ENCODE measurements around the gene HHAT.

DNA sequence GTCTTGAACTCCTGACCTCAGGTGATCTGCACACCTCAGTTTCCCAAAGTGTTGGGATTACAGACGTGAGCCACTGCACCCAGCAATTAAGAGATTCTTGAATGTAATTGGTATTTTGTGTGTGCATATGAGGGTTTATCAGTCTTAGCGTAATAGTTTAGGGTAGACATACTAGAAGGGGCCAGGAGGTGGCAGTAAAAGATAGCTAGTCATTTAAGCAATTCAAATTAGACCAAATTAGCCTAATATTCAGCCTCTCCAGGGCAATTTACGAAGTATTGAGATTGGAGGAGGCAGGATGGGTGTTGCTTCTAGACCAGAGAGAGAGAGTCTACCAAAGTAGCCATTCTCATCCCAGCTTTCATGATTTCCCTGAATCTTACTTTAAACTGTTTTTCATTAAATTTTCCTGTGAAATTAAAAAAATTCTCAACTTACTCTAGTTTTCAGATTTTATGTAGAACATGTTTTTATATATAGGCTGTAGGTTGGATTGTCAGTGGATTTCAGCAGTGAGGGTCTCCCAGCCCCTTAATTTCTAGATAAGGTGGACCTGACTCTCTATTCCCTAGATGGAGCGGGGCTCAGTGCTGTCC, 119.7 kb downstream of the HHAT start:
- peak; percentile 80 for TF ChIP-seq CTCF (conservative IDR thresholded peaks at IDR 0.05)
- no peak for TF ChIP-seq ZFX (IDR thresholded peaks at IDR 0.05)
